ENCODE data around the gene AASDH. TPM values are rescaled to one million over a fixed set of nuclear protein-coding genes. Genes with fewer than 3 reads are reported as not detected.

The AASDH gene
- total and polyA plus RNA-seq, 2 donors (not counting 1 experiment from before 2014, with no cell fraction given), result 6.9 to 15.2 TPM

DNA sequence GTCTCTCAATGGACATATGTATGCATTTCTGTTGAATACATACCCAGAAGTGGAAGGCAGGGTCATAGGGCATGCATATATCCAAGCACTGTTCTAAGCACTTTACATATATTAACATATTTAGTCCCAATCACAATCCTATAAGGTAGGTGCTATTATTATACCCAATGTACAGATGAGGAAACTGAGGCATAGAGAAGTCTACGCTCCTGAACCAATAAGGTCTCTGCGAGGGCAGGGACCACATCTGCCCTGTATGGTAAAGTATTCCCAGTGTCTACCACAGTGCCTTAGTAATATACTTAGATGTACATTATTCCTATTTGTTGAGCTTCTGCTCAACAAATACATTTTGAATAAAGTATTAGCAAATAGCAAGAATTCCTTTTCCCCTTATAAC, 42.9 kb upstream of the AASDH start:
- no peak overlapping the region for H3K4me2 ChIP-seq (replicated peaks; ENCODE audit: low read depth, low read length, poor library complexity, severe bottlenecking)
- POLR2A ChIA-PET, result no interaction called here

DNA sequence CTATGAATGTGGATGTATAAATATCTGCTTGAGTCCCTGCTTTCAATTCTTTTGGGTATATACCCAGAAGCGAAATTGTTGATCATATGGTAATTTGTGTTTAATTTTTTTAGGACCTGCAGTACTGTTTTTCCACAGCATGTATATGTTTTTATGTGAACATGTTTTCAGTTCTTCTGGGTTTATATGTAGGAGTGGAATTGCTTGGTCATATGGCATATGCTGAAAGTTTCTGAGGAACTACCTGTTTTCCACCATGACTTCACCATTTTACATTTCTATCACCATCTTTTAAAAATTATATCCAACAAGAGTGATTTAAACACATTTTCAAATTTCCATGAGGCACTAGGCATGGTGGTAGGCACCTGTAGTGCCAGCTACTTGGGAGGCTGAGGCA, 39.9 kb upstream of the AASDH start:
- 100% methylated on average over 1 of the region's 1 CpG for WGBS (ENCODE audit: insufficient coverage)
- no peak overlapping the region for H2AFZ ChIP-seq (ENCODE audit: insufficient read depth, low read depth, low read length, poor library complexity, severe bottlenecking)
- DNase-seq, result no peak
- ChIA-PET POLR2A (no interaction called here), CTCF (interaction anchor here (2.3 to 6.0 kb wide), 2 partner anchors 9 to 13 kb away, joined by 9 to 62 read pairs; partner anchors contain the start of genes PAICS and PPAT)
- TF ChIP-seq, protein P1, sequence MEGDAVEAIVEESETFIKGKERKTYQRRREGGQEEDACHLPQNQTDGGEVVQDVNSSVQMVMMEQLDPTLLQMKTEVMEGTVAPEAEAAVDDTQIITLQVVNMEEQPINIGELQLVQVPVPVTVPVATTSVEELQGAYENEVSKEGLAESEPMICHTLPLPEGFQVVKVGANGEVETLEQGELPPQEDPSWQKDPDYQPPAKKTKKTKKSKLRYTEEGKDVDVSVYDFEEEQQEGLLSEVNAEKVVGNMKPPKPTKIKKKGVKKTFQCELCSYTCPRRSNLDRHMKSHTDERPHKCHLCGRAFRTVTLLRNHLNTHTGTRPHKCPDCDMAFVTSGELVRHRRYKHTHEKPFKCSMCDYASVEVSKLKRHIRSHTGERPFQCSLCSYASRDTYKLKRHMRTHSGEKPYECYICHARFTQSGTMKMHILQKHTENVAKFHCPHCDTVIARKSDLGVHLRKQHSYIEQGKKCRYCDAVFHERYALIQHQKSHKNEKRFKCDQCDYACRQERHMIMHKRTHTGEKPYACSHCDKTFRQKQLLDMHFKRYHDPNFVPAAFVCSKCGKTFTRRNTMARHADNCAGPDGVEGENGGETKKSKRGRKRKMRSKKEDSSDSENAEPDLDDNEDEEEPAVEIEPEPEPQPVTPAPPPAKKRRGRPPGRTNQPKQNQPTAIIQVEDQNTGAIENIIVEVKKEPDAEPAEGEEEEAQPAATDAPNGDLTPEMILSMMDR (IDR thresholded peaks at IDR 0.05), result no peak
- TF ChIP-seq EZH2 (IDR thresholded peaks at IDR 0.05; ENCODE audit: borderline replicate concordance, insufficient read depth, low read depth, low read length, poor library complexity, severe bottlenecking), result no peak
- no peaks in the 10 kb centered on the region for H4K20me1 ChIP-seq (ENCODE audit: control insufficient read depth, insufficient read depth, low read length, poor library complexity, severe bottlenecking)
- H3K36me3 ChIP-seq (replicated peaks in 1 of 2; ENCODE audit: control extremely low read depth in 1 of 2, control insufficient read depth in 1 of 2, extremely low read depth in 1 of 2, insufficient read depth in 2 of 2, low read length in 1 of 2), result no peaks in the 10 kb centered on the region
- H3K4me1 ChIP-seq (ENCODE audit: control insufficient read depth in 2 of 2, insufficient read depth in 2 of 2, low read length in 2 of 2), result no peaks in the 10 kb centered on the region
- H3K79me2 ChIP-seq (ENCODE audit: control insufficient read depth, insufficient read depth, low read length), result peaks cover 71% of the 10 kb centered on the region
- H3K9ac ChIP-seq (ENCODE audit: low read length), result no peak overlapping the region
- ATAC-seq (ENCODE audit: low read depth), result no peak
- Mint-ChIP-seq H3K4me1 (peaks cover 9% of the 10 kb centered on the region), H3K27me3 (no peaks in the 10 kb centered on the region), H3K27ac (no peak overlapping the region), H3K4me3 (no peak overlapping the region), H3K9me3 (ENCODE audit: insufficient read depth) (no peaks in the 10 kb centered on the region)
- no peaks in the 10 kb centered on the region for H3K27me3 ChIP-seq (replicated peaks in 1 of 4; ENCODE audit: control extremely low read depth in 1 of 4, control insufficient read depth in 3 of 4, insufficient read depth in 4 of 4, low read length in 3 of 4)
- H3K4me2 ChIP-seq (replicated peaks; ENCODE audit: low read depth, low read length, poor library complexity, severe bottlenecking), result no peak overlapping the region
- no peaks in the 10 kb centered on the region for H3K9me3 ChIP-seq (ENCODE audit: control extremely low read depth in 1 of 3, control insufficient read depth in 2 of 3, insufficient read depth in 1 of 3, low read length in 2 of 3)
- intact Hi-C loops (cut with micrococcal nuclease), result no loop called here
- H3K27ac ChIP-seq (ENCODE audit: low read length in 2 of 2), result no peak overlapping the region
- H3K4me3 ChIP-seq (ENCODE audit: control extremely low read depth in 1 of 5, extremely low read depth in 1 of 5, insufficient read depth in 1 of 5, low read depth in 2 of 5, low read length in 4 of 5), result no peak overlapping the region

More for the DNA sequence above, 42.9 kb upstream of the AASDH start:
- no CpG with 5 or more reads among the region's 2 CpGs for WGBS (ENCODE audit: insufficient coverage)
- Mint-ChIP-seq H3K27ac (no peak overlapping the region), H3K4me3 (no peak overlapping the region), H3K27me3 (no peaks in the 10 kb centered on the region), H3K4me1 (peaks cover 18% of the 10 kb centered on the region), H3K9me3 (ENCODE audit: insufficient read depth) (no peaks in the 10 kb centered on the region)
- Histone ChIP-seq H2AFZ (ENCODE audit: insufficient read depth, low read depth, low read length, poor library complexity, severe bottlenecking) (no peak overlapping the region), H3K4me1 (ENCODE audit: control insufficient read depth in 2 of 2, insufficient read depth in 2 of 2, low read length in 2 of 2) (peaks cover 8 to 11% of the 10 kb centered on the region in 2 donors), H4K20me1 (ENCODE audit: control insufficient read depth, insufficient read depth, low read length, poor library complexity, severe bottlenecking) (no peaks in the 10 kb centered on the region), H3K36me3 (replicated peaks in 1 of 2; ENCODE audit: control extremely low read depth in 1 of 2, control insufficient read depth in 1 of 2, extremely low read depth in 1 of 2, insufficient read depth in 2 of 2, low read length in 1 of 2) (no peaks in the 10 kb centered on the region), H3K9me3 (ENCODE audit: control extremely low read depth in 1 of 3, control insufficient read depth in 2 of 3, insufficient read depth in 1 of 3, low read length in 2 of 3) (no peaks in the 10 kb centered on the region), H3K27me3 (replicated peaks in 1 of 4; ENCODE audit: control extremely low read depth in 1 of 4, control insufficient read depth in 3 of 4, insufficient read depth in 4 of 4, low read length in 3 of 4) (no peaks in the 10 kb centered on the region), H3K4me3 (ENCODE audit: control extremely low read depth in 1 of 5, extremely low read depth in 1 of 5, insufficient read depth in 1 of 5, low read depth in 2 of 5, low read length in 4 of 5) (no peak overlapping the region), H3K9ac (ENCODE audit: low read length) (no peak overlapping the region), H3K27ac (ENCODE audit: low read length in 2 of 2) (no peak overlapping the region), H3K79me2 (ENCODE audit: control insufficient read depth, insufficient read depth, low read length) (peaks cover 80% of the 10 kb centered on the region)
- intact Hi-C loops (cut with micrococcal nuclease), result no loop called here
- CTCF ChIA-PET, result no interaction called here
- ATAC-seq (ENCODE audit: low read depth) (no peak), DNase-seq (no peak)
- no peak for TF ChIP-seq EZH2 (IDR thresholded peaks at IDR 0.05; ENCODE audit: borderline replicate concordance, insufficient read depth, low read depth, low read length, poor library complexity, severe bottlenecking)
- TF ChIP-seq, protein P1 (IDR thresholded peaks at IDR 0.05), result no peak

Data from B cell (primary cell).